HG02943 (cell line): ENCODE results near the gene ECHS1.
"Not testable (repeated sequence)": the region's sequence is repeated elsewhere in the genome, so short reads cannot be mapped to it uniquely, and the experiment has no call there.

Source experiments
- ATAC-seq: cut with Tn5 transposase; IDR thresholded peaks from one replicate; pipeline ENCODE4 v1.9.1; 2021; ENCODE audit warnings: mild to moderate bottlenecking, low read depth, moderate library complexity; ENCODE audit not compliant: unreplicated experiment

ECHS1 gene

GRCh38 chr10:133327651-133328357 is 45.4 kb downstream of the ECHS1 start:
- ATAC-seq: no peak

- no peak for ATAC-seq
Observed at GRCh38 chr10:133326745-133327650, 46.2 kb downstream of the ECHS1 start.

- no peak for ATAC-seq
Observed at GRCh38 chr10:133326223-133326551, 47.0 kb downstream of the ECHS1 start.

GRCh38 chr10:133325440-133326222 is 47.5 kb downstream of the ECHS1 start:
- ATAC-seq: no peak

- no peak for ATAC-seq
Observed at GRCh38 chr10:133324857-133325260, 48.3 kb downstream of the ECHS1 start.

- no peak for ATAC-seq
Observed at GRCh38 chr10:133324198-133324792, 48.9 kb downstream of the ECHS1 start.

GRCh38 chr10:133322064-133322709 is 51.0 kb downstream of the ECHS1 start:
- ATAC-seq: not testable (repeated sequence)

GRCh38 chr10:133320852-133321422 is 52.2 kb downstream of the ECHS1 start:
- ATAC-seq: not testable (repeated sequence)

GRCh38 chr10:133318494-133319127 is 54.5 kb downstream of the ECHS1 start:
- ATAC-seq: no peak

GRCh38 chr10:133316732-133317131 is 56.4 kb downstream of the ECHS1 start:
- no peak for ATAC-seq

- no peak for ATAC-seq
Observed at GRCh38 chr10:133316266-133316665, 56.9 kb downstream of the ECHS1 start.

GRCh38 chr10:133315847-133316246 is 57.3 kb downstream of the ECHS1 start:
- no peak for ATAC-seq

GRCh38 chr10:133314911-133315310 is 58.2 kb downstream of the ECHS1 start:
- no peak for ATAC-seq

GRCh38 chr10:133313192-133313591 is 60.0 kb downstream of the ECHS1 start:
- no peak for ATAC-seq

GRCh38 chr10:133312769-133313145 is 60.4 kb downstream of the ECHS1 start:
- ATAC-seq: no peak
